ENCODE data around the gene CCDC142.

Gene CCDC142

GRCh38 chr2:74482801-74483674 lies at the start of gene CCDC142, which contains the start of gene TTC31:
Gene CCDC142, minus strand, starts transcription at chr2:74482998. Its CDS starts 161 bp downstream, at chr2:74482837.
Gene TTC31, plus strand, starts transcription at chr2:74483081. Its CDS starts 15 bp downstream, at chr2:74483096.
- DNase-seq: peak; percentile 92

- DNase-seq: no peak
Observed at GRCh38 chr2:74532222-74532621, 49.4 kb upstream of the CCDC142 start.

GRCh38 chr2:74531666-74532065 lies 48.9 kb upstream of the CCDC142 start:
- no peak for DNase-seq

- DNase-seq: no peak
Observed at GRCh38 chr2:74530239-74531187, 47.7 kb upstream of the CCDC142 start.

GRCh38 chr2:74529357-74530238 lies 46.8 kb upstream of the CCDC142 start, which contains the start of the genes AUP1 and HTRA2:
Gene AUP1, minus strand, starts transcription at chr2:74529706. Its CDS starts 77 bp downstream, at chr2:74529629.
Gene HTRA2, plus strand, starts transcription at chr2:74529933. Its CDS starts 74 bp downstream, at chr2:74530007.
- peak; percentile 97 for DNase-seq

GRCh38 chr2:74528600-74529356 lies 46.0 kb upstream of the CCDC142 start:
- DNase-seq: no peak

- no peak for DNase-seq
Observed at GRCh38 chr2:74527741-74528140, 44.9 kb upstream of the CCDC142 start.

GRCh38 chr2:74526649-74527230 lies 43.9 kb upstream of the CCDC142 start:
- no peak for DNase-seq

- DNase-seq: no peak
Observed at GRCh38 chr2:74525717-74526648, 43.2 kb upstream of the CCDC142 start, which contains the start of gene DQX1. Gene DQX1, minus strand, starts transcription at chr2:74526231. Its CDS starts 502 bp downstream, at chr2:74525729.

- no peak for DNase-seq
Observed at GRCh38 chr2:74524955-74525716, 42.3 kb upstream of the CCDC142 start.

- no peak for DNase-seq
Observed at GRCh38 chr2:74524005-74524404, 41.2 kb upstream of the CCDC142 start.

- no peak for DNase-seq
Observed at GRCh38 chr2:74522516-74522915, 39.7 kb upstream of the CCDC142 start.

- DNase-seq: no peak
Observed at GRCh38 chr2:74516650-74517049, 33.9 kb upstream of the CCDC142 start.

- DNase-seq: no peak
Observed at GRCh38 chr2:74515981-74516633, 33.3 kb upstream of the CCDC142 start.

- DNase-seq: no peak
Observed at GRCh38 chr2:74515271-74515980, 32.6 kb upstream of the CCDC142 start.

- DNase-seq: no peak
Observed at GRCh38 chr2:74514368-74515270, 31.8 kb upstream of the CCDC142 start, which contains the start of gene TLX2. Gene TLX2, plus strand, starts transcription at chr2:74514450. Its CDS starts 357 bp downstream, at chr2:74514807.
